Adrenal gland (tissue), 12 donors: ENCODE measurements around the gene NAV2. TPM values are rescaled to one million over a fixed set of nuclear protein-coding genes. Genes with fewer than 3 reads are reported as not detected.

Experiments used
- DNase-seq, 7 donors: peaks; one replicate each; pipeline ENCODE4 v3.0.0-alpha.2; 2019 to 2020
- H3K27ac ChIP-seq, 5 donors: fragments of 200-600 bp; sonication (generic) in 4 of 5; 1 replicate in 3 of 5; 2 replicates in 2 of 5; pipeline versions ENCODE4 v1.5.1 to v1.8.0; 2016 to 2020; ENCODE audit warnings: mild to moderate bottlenecking in 1 of 5
- H3K27me3 ChIP-seq: fragments of 200-600 bp; 2 replicates; pipeline ENCODE4 v1.8.0; 2021
- H3K36me3 ChIP-seq, 2 donors: fragments of 200-600 bp; replicated peaks in 1 of 2; 1 replicate in 1 of 2; 2 replicates in 1 of 2; pipeline versions ENCODE4 v1.5.1 to v1.8.0; 2018 to 2022
- H3K4me1 ChIP-seq, 2 donors: fragments of 200-600 bp; replicated peaks in 1 of 2; 1 replicate in 1 of 2; 2 replicates in 1 of 2; pipeline versions ENCODE4 v1.5.1 to v1.8.0; 2018 to 2021
- H3K4me3 ChIP-seq, 4 donors: fragments of 200-600 bp; sonication (generic) in 3 of 4; one replicate each; pipeline ENCODE4 v1.5.1; 2016 to 2018
- H3K9me3 ChIP-seq, 3 donors: fragments of 200-600 bp; sonication (generic) in 1 of 3; replicated peaks in 1 of 3; 1 replicate in 2 of 3; 2 replicates in 1 of 3; pipeline versions ENCODE4 v1.5.1 to v1.8.0; 2016 to 2021
- POLR2A ChIP-seq, 2 donors: fragments of 450-650 bp; IDR thresholded peaks; one replicate each; pipeline ENCODE4 v1.6.1; 2017; ENCODE audit warnings: antibody characterized with exemption in 2 of 2, mild to moderate bottlenecking in 2 of 2, moderate library complexity in 1 of 2
- WGBS, 4 donors: extraction: QIAGEN DNeasy Blood & Tissue Kit in 2 of 4; methylation state at CpG; one replicate each; pipeline versions ENCODE4 v1.1.5 to v1.1.7; 2013 to 2017; 5-methylcytosine and 5-hydroxymethylcytosine counted together
- intact Hi-C, 2 donors: fragments of 100-400 bp; cut with DNase I; formaldehyde crosslinking; loops; one replicate each; pipeline versions ENCODE4 v1.14.1 to v1.15.0; 2022 to 2023
- polyA plus RNA-seq, 3 donors: library from polyadenylated mRNA; stranded (reverse); fragments of 200-250 nt in 2 of 3; fragments of 350-450 nt in 1 of 3; fragmentation: Illumina TruSeq in 1 of 3; extraction: RNeasy Lipid Tissue Mini Kit (QIAGEN cat#74804) in 1 of 3; gene quantifications; one replicate each; pipeline ENCODE4 v1.2.3, GENCODE V29; 2013 to 2014
- total RNA-seq, 9 donors: library from RNA; depleted of rRNA in 4 of 9; stranded (reverse); fragments of >200 nt in 4 of 9; fragments of 120-200 nt in 1 of 9; fragmentation: NEBNext Ultra II Directional in 1 of 9; extraction: Animal tissue kit (Norgen Biotek cat#: 25700) in 1 of 9; gene quantifications; one replicate each; pipeline versions ENCODE4 v1.1.0 to v1.2.4, GENCODE V29; 2013 to 2023
- TF ChIP-seq, protein P1 (sequence below), 6 experiments: fragments of 450-650 bp in 4 of 6; fragments of 200-600 bp in 2 of 6; sonication (generic) in 1 of 6; IDR thresholded peaks; 1 replicate in 5 of 6; 2 replicates in 1 of 6; pipeline versions ENCODE4 v1.5.1 to v1.8.0; 2016 to 2021; ENCODE audit warnings: antibody characterized with exemption in 6 of 6, mild to moderate bottlenecking in 2 of 6, moderate library complexity in 1 of 6
- donor health status: healthy with polysubstance abuse.
- donor health status: Bipolar disorder and iron deficiency.
- donor health status: DM: yes; HTN: yes; CAD: no.
- donor health status: DM: no; HTN: no; CAD: no.
- donor health status: DM: no; HTN: no; CAD: no.
- donor health status: DM: yes; HTN: yes; CAD: no.

The NAV2 gene
- total and polyA plus RNA-seq, 12 donors = 1.6 to 9.2 (median 5.5) TPM

DNA sequence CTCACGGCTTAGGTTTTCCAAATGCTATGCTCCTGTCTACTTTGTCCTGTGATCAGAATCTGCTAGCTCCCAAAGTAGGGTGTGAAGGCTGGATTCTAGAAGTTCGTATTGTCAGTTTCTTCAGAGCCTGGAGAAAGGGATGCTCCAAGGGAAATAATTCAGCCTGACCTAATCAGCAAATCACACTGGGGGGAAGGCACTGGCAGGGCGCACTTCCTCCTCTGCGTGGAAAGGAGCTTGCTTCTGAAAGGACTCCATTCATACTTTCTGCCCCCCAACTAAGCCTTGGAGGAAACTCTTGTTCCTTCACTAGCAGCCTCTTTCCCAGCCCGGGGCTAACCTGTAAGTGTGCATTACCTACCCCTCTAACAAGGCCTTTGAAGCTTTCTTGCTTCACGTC is 165.9 kb downstream of the NAV2 start:
- Histone ChIP-seq H3K4me1 (no peaks in the 10 kb centered on the region), H3K27me3 (no peaks in the 10 kb centered on the region), H3K4me3 (no peak overlapping the region), H3K27ac (no peak overlapping the region), H3K36me3 (no peaks in the 10 kb centered on the region), H3K9me3 (no peaks in the 10 kb centered on the region)
- no peak for DNase-seq
- TF ChIP-seq, protein P1, sequence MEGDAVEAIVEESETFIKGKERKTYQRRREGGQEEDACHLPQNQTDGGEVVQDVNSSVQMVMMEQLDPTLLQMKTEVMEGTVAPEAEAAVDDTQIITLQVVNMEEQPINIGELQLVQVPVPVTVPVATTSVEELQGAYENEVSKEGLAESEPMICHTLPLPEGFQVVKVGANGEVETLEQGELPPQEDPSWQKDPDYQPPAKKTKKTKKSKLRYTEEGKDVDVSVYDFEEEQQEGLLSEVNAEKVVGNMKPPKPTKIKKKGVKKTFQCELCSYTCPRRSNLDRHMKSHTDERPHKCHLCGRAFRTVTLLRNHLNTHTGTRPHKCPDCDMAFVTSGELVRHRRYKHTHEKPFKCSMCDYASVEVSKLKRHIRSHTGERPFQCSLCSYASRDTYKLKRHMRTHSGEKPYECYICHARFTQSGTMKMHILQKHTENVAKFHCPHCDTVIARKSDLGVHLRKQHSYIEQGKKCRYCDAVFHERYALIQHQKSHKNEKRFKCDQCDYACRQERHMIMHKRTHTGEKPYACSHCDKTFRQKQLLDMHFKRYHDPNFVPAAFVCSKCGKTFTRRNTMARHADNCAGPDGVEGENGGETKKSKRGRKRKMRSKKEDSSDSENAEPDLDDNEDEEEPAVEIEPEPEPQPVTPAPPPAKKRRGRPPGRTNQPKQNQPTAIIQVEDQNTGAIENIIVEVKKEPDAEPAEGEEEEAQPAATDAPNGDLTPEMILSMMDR (IDR thresholded peaks at IDR 0.05) = no peak
- no peak for TF ChIP-seq POLR2A (IDR thresholded peaks at IDR 0.05)
- intact Hi-C loops = no loop called here
- 69 to 84% (median 77%) methylated on average over 6 of the region's 6 CpGs for WGBS, 4 donors

DNA sequence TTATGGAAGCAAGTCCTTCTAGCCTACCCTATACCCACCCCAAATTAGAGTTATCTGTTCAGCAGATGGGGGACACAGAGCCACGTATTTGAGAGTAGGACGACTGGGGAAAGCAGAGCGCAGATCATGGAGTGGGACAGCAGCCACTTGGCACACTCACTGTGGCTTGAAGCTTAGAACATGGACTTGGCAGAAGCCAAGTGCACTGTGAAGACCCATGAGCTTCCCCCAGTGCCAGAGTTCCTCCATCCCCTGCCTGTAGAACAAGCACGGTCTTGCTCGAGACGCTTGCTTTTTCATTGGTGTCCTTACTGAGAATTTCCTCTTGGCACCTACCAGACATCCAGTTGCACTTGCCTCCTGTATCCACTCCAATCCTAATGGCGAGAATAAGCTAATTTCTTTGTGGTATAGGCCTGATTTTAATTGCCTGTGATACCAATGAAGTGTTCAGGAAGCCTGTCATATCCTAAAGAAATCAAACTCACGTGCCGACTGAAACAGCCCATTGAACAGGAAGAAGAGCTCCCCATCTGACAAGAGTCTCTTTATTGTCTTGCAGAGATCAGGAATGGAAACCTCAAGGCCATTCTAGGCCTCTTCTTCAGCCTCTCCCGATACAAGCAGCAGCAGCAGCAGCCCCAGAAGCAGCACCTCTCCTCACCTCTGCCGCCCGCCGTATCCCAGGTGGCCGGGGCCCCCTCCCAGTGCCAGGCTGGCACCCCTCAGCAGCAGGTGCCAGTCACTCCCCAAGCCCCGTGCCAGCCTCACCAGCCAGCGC is 166.9 kb downstream of the NAV2 start:
- intact Hi-C loops = no loop called here
- no peaks in the 10 kb centered on the region for H3K9me3 ChIP-seq
- H3K4me1 ChIP-seq = no peaks in the 10 kb centered on the region
- H3K27me3 ChIP-seq = no peaks in the 10 kb centered on the region
- no peak for DNase-seq
- no peak overlapping the region for H3K27ac ChIP-seq
- H3K4me3 ChIP-seq = no peak overlapping the region
- H3K36me3 ChIP-seq = no peaks in the 10 kb centered on the region
- 87 to 93% (median 91%) methylated on average over 12 to 16 of the region's 16 CpGs for WGBS, 4 donors
- TF ChIP-seq, protein P1 (IDR thresholded peaks at IDR 0.05) = no peak
- TF ChIP-seq POLR2A (IDR thresholded peaks at IDR 0.05) = no peak

DNA sequence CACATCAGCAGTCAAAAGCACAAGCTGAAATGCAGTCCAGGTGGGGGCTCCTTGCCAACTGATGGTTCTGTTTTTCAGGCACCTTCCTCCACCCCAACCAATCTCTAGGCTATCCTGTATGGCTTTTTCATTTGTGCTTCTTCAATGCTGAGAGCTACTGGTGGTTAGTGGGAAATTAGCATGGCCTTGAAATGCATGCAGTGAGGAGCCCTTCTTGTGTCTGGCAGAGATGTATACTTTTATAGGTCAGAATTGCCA is 167.4 kb downstream of the NAV2 start:
- DNase-seq = no peak
- Histone ChIP-seq H3K9me3 (no peaks in the 10 kb centered on the region), H3K36me3 (no peaks in the 10 kb centered on the region), H3K27ac (no peak overlapping the region), H3K4me1 (no peaks in the 10 kb centered on the region), H3K27me3 (no peaks in the 10 kb centered on the region), H3K4me3 (no peak overlapping the region)
- TF ChIP-seq POLR2A (IDR thresholded peaks at IDR 0.05) = no peak
- TF ChIP-seq, protein P1 (IDR thresholded peaks at IDR 0.05) = no peak
- intact Hi-C loops = no loop called here

DNA sequence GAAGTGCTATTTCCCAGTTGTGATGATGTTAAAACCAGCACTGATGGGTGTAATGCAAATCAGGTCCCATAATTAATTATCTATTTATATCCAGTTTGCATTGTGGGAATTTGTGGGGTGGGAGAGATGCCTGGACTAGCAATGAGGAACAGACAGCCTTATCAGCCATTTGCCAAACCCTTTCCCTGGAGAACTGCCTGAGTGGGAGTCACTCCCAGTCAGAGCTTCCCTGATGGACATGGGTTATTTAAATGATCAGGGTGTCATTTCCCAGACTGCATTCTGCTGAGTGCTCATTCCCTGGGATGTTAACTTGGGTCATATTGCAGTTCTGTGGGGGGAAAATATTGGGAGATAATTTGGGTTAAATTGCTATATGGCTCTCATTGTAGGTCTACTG is 168.5 kb downstream of the NAV2 start:
- DNase-seq = no peak
- Histone ChIP-seq H3K27ac (no peak overlapping the region), H3K27me3 (no peaks in the 10 kb centered on the region), H3K9me3 (no peaks in the 10 kb centered on the region), H3K36me3 (no peaks in the 10 kb centered on the region), H3K4me3 (no peak overlapping the region), H3K4me1 (no peaks in the 10 kb centered on the region)
- intact Hi-C loops = no loop called here
- no peak for TF ChIP-seq POLR2A (IDR thresholded peaks at IDR 0.05)

DNA sequence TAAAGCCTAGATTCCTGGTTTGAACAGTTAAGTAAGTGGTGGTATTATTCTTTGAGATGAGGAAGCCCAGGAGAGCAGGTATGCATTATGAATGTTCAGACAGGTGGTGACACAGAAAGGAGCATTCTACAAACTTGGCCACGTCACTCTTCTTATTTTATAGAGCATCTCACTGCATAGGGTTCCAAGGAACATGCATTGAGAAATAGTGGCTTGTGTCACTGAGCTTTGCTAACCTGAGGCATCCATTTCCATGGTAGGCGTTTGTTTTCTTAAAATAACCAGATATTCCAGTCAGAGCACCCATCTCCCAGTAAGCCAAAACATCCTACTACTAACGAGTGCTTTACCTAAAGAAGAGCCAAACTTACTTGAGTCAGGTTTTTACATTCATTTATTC is 169.7 kb downstream of the NAV2 start:
- TF ChIP-seq POLR2A (IDR thresholded peaks at IDR 0.05) = no peak
- TF ChIP-seq, protein P1 (IDR thresholded peaks at IDR 0.05) = no peak
- intact Hi-C loops = no loop called here
- Histone ChIP-seq H3K4me1 (no peaks in the 10 kb centered on the region), H3K27ac (no peak overlapping the region), H3K4me3 (no peak overlapping the region), H3K27me3 (no peaks in the 10 kb centered on the region), H3K36me3 (no peaks in the 10 kb centered on the region), H3K9me3 (no peaks in the 10 kb centered on the region)
- 83 to 98% (median 96%) methylated on average over 3 of the region's 3 CpGs for WGBS, 4 donors
- no peak for DNase-seq
